CD14-positive monocyte (primary cell): ENCODE measurements around the gene OAF. TPM values are rescaled to one million over a fixed set of nuclear protein-coding genes. Genes with fewer than 3 reads are reported as not detected.

ENCODE experiments used
- DNase-seq, 3 donors: peaks; one replicate each; pipeline ENCODE4 v3.0.0-alpha.2; 2011 to 2022
- H2AFZ ChIP-seq: 2 replicates; pipeline ENCODE4 v1.6.0; 2012; ENCODE audit warnings: mild to moderate bottlenecking, low read depth, low read length, inconsistent platforms; ENCODE audit not compliant: insufficient read depth, poor library complexity, severe bottlenecking
- H3K27ac ChIP-seq, 2 donors: 1 replicate in 1 of 2; 2 replicates in 1 of 2; pipeline ENCODE4 v1.5.1; 2012 to 2013; ENCODE audit warnings: low read length in 2 of 2, control low read depth in 1 of 2, inconsistent platforms in 1 of 2, low read depth in 1 of 2, mild to moderate bottlenecking in 1 of 2
- H3K27me3 ChIP-seq, 2 donors: one replicate each; pipeline versions ENCODE4 v1.6.0 to v1.6.1; 2011 to 2013; ENCODE audit warnings: low read length in 2 of 2; ENCODE audit not compliant: control insufficient read depth in 2 of 2, insufficient read depth in 2 of 2
- H3K36me3 ChIP-seq, 2 donors: replicated peaks in 1 of 2; 1 replicate in 1 of 2; 2 replicates in 1 of 2; pipeline versions ENCODE4 v1.5.1 to v1.6.1; 2012 to 2013; ENCODE audit warnings: low read length in 2 of 2, control low read depth in 1 of 2, inconsistent platforms in 1 of 2, mild to moderate bottlenecking in 1 of 2; ENCODE audit not compliant: insufficient read depth in 2 of 2, control insufficient read depth in 1 of 2
- H3K4me1 ChIP-seq, 2 donors: 1 replicate in 1 of 2; 2 replicates in 1 of 2; pipeline versions ENCODE4 v1.5.1 to v1.6.1; 2012 to 2013; ENCODE audit warnings: low read length in 2 of 2, control low read depth in 1 of 2, inconsistent platforms in 1 of 2, mild to moderate bottlenecking in 1 of 2, moderate library complexity in 1 of 2; ENCODE audit not compliant: insufficient read depth in 2 of 2, control insufficient read depth in 1 of 2
- H3K4me2 ChIP-seq: replicated peaks from 2 replicates; pipeline ENCODE3; 2012; ENCODE audit warnings: low read length, moderate library complexity, mild to moderate bottlenecking; ENCODE audit not compliant: poor library complexity, severe bottlenecking; ENCODE audit errors: extremely low read depth
- H3K4me3 ChIP-seq, 3 experiments: fragments of 200-600 bp in 1 of 3; sonication (generic) in 1 of 3; replicated peaks in 1 of 3; 1 replicate in 2 of 3; 2 replicates in 1 of 3; pipeline ENCODE4 v1.5.1; 2011 to 2013; ENCODE audit warnings: low read length in 3 of 3, mild to moderate bottlenecking in 3 of 3, control low read depth in 2 of 3, low read depth in 2 of 3, inconsistent platforms in 1 of 3, moderate library complexity in 1 of 3
- H3K79me2 ChIP-seq: 2 replicates; pipeline ENCODE4 v1.6.0; 2012; ENCODE audit warnings: mild to moderate bottlenecking, control low read depth, inconsistent platforms, low read length, moderate library complexity; ENCODE audit not compliant: insufficient read depth
- H3K9ac ChIP-seq: 2 replicates; pipeline ENCODE4 v1.6.0; 2017; ENCODE audit warnings: low read length, mild to moderate bottlenecking; ENCODE audit not compliant: insufficient read depth, poor library complexity, severe bottlenecking
- H3K9me3 ChIP-seq, 2 donors: replicated peaks in 1 of 2; 1 replicate in 1 of 2; 2 replicates in 1 of 2; pipeline versions ENCODE4 v1.5.1 to v1.6.1; 2012 to 2013; ENCODE audit warnings: low read length in 2 of 2, control low read depth in 1 of 2; ENCODE audit not compliant: control insufficient read depth in 1 of 2, insufficient read depth in 1 of 2
- H4K20me1 ChIP-seq: 2 replicates; pipeline ENCODE4 v1.6.0; 2012; ENCODE audit warnings: mild to moderate bottlenecking, low read length, control low read depth, moderate library complexity; ENCODE audit not compliant: insufficient read depth
- H3K27ac Mint-ChIP-seq, 7 donors: one replicate each; pipeline ENCODE4 v1.8.0; 2020; ENCODE audit warnings: mild to moderate bottlenecking in 7 of 7, mixed read lengths in 7 of 7, moderate library complexity in 6 of 7, inconsistent platforms in 2 of 7
- H3K27me3 Mint-ChIP-seq, 3 donors: one replicate each; pipeline ENCODE4 v1.8.0; 2021 to 2022; ENCODE audit warnings: low read depth in 3 of 3, mild to moderate bottlenecking in 3 of 3, mixed read lengths in 3 of 3, moderate library complexity in 3 of 3, inconsistent platforms in 1 of 3
- H3K36me3 Mint-ChIP-seq, 2 donors: one replicate each; pipeline ENCODE4 v1.8.0; 2020; ENCODE audit warnings: mixed read lengths in 2 of 2, inconsistent platforms in 1 of 2, mild to moderate bottlenecking in 1 of 2
- H3K4me1 Mint-ChIP-seq: one replicate; pipeline ENCODE4 v1.8.0; 2020; ENCODE audit warnings: mild to moderate bottlenecking, mixed read lengths
- H3K4me3 Mint-ChIP-seq, 2 donors: one replicate each; pipeline ENCODE4 v1.8.0; 2020; ENCODE audit warnings: mild to moderate bottlenecking in 2 of 2, mixed read lengths in 2 of 2, moderate library complexity in 1 of 2
- H3K9me3 Mint-ChIP-seq, 7 donors: one replicate each; pipeline ENCODE4 v1.8.0; 2020 to 2022; ENCODE audit warnings: mixed read lengths in 7 of 7, mild to moderate bottlenecking in 6 of 7, moderate library complexity in 6 of 7, inconsistent platforms in 2 of 7
- CTCF ChIP-seq: fragments of 200-600 bp; IDR thresholded peaks from one replicate; pipeline ENCODE4 v1.8.0; 2022; ENCODE audit warnings: antibody characterized with exemption, mild to moderate bottlenecking
- WGBS: methylation state at CpG from one replicate; pipeline ENCODE4 v1.1.5; 2013; ENCODE audit warnings: missing lambda C conversion rate; ENCODE audit not compliant: insufficient coverage; 5-methylcytosine and 5-hydroxymethylcytosine counted together
- intact Hi-C, 2 donors: fragments of 100-400 bp; cut with micrococcal nuclease; formaldehyde crosslinking; loops; one replicate each; pipeline versions ENCODE4 v1.15.0 to v1.15.1; 2023
- polyA plus RNA-seq, 3 donors: library from polyadenylated mRNA; depleted of rRNA in 1 of 3; unstranded in 2 of 3; stranded (reverse) in 1 of 3; fragments of 300-500 nt in 2 of 3; fragments of >200 nt in 1 of 3; fragmentation: Illumina TruSeq in 2 of 3; gene quantifications; 1 replicate in 2 of 3; 2 replicates in 1 of 3; pipeline ENCODE4 v1.2.3, GENCODE V29; 2012 to 2021

Gene OAF
- polyA plus RNA-seq, 3 donors, result 31.5 to 57.2 (median 49.2) TPM

DNA sequence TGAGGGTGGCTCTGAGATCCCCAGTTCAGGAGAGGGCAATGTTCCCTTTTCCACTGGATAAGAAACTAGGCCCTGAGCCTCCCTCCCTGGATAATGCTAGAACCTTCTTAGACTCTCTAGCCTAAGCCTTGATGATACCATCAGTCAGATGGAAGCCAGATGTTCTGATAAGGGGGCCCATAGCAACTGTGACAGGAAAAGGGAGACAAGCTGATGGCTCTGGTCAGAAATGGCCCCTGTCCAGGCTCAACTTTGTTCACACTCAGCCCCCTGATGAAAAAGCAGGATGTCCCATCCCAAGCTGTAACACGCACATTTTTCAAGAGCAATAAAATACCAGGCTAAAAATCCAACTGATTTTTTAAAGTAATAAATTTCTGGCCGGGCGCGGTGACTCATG lies 7.2 kb upstream of the OAF start:
- H3K9me3 ChIP-seq, result no peaks in the 10 kb centered on the region
- H3K9me3 Mint-ChIP-seq, result no peaks in the 10 kb centered on the region
- no peak for DNase-seq
- no peaks in the 10 kb centered on the region for H3K27me3 ChIP-seq
- no peak overlapping the region for H2AFZ ChIP-seq
- no peak overlapping the region for H3K4me2 ChIP-seq
- TF ChIP-seq CTCF, result no peak
- H3K9ac ChIP-seq, result no peak overlapping the region
- H3K36me3 Mint-ChIP-seq, result peaks cover 4 to 6% of the 10 kb centered on the region in 2 donors
- H3K4me1 Mint-ChIP-seq, result peaks cover 36% of the 10 kb centered on the region
- intact Hi-C loops, result no loop called here
- H3K27ac ChIP-seq, result no peak overlapping the region
- H3K79me2 ChIP-seq, result no peaks in the 10 kb centered on the region
- no peak overlapping the region for H3K27ac Mint-ChIP-seq
- H3K36me3 ChIP-seq, result no peaks in the 10 kb centered on the region
- no peak overlapping the region for H3K4me3 Mint-ChIP-seq
- 96% methylated on average over 3 of the region's 4 CpGs for WGBS
- H3K4me1 ChIP-seq, result peaks cover 22 to 31% of the 10 kb centered on the region in 2 donors
- no peak overlapping the region for H3K4me3 ChIP-seq
- H3K27me3 Mint-ChIP-seq, result peaks cover 1 to 16% (median 12%) of the 10 kb centered on the region in 3 donors
- no peaks in the 10 kb centered on the region for H4K20me1 ChIP-seq

DNA sequence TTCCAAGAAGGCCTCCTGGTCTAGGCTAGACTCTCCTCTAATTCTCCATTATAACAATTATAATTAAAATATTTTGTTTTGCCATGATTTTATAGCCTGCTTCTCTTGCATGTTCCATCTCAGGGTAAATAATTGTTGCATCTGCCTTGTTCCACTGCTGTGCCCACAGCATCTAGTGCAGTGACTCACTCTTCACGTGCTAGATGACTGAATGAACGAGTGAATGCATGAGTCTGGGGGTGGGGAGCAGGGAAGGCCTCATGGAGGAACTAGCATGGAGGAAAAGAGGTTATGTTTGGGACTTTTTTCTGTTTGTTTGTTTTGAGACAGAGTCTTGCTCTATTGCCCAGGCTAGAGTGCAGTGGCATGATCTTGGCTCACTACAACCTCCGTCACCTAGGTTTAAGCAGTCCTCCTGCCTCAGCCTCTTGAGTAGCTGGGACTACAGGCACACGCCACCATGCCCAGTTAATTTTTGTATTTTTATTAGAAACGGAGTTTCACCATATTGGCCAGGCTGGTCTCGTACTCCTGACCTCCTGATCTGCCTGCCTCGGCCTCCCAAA lies 5.2 kb upstream of the OAF start:
- DNase-seq, result peak; percentile 66 to 87 (median 72)
- Mint-ChIP-seq H3K36me3 (peaks cover 4 to 6% of the 10 kb centered on the region in 2 donors), H3K4me3 (no peak overlapping the region), H3K9me3 (no peaks in the 10 kb centered on the region), H3K27me3 (peaks cover 1 to 15% (median 10%) of the 10 kb centered on the region in 3 donors), H3K27ac (peak overlapping the region in 4 of 7 donors; percentile 26 to 71 (median 40)), H3K4me1 (peaks cover 51% of the 10 kb centered on the region)
- Histone ChIP-seq H3K27me3 (no peaks in the 10 kb centered on the region), H2AFZ (no peak overlapping the region), H3K4me2 (no peak overlapping the region), H3K9me3 (no peaks in the 10 kb centered on the region), H3K36me3 (no peaks in the 10 kb centered on the region), H3K4me1 (peaks cover 40 to 49% of the 10 kb centered on the region in 2 donors), H4K20me1 (no peaks in the 10 kb centered on the region), H3K9ac (no peak overlapping the region), H3K4me3 (no peak overlapping the region), H3K79me2 (peaks cover 7% of the 10 kb centered on the region), H3K27ac (no peak overlapping the region)
- TF ChIP-seq CTCF, result no peak
- intact Hi-C loops, result no loop called here
- 82% methylated on average over 7 of the region's 7 CpGs for WGBS
